ENCODE measurements around the gene HNRNPR. TPM values are rescaled to one million over a fixed set of nuclear protein-coding genes. Genes with fewer than 3 reads are reported as not detected.

HNRNPR gene
- total and polyA plus RNA-seq, 2 of the 8 experiments (the other 6 are each of a cell fraction or from before 2014, with no cell fraction given): 110 to 214 TPM

DNA sequence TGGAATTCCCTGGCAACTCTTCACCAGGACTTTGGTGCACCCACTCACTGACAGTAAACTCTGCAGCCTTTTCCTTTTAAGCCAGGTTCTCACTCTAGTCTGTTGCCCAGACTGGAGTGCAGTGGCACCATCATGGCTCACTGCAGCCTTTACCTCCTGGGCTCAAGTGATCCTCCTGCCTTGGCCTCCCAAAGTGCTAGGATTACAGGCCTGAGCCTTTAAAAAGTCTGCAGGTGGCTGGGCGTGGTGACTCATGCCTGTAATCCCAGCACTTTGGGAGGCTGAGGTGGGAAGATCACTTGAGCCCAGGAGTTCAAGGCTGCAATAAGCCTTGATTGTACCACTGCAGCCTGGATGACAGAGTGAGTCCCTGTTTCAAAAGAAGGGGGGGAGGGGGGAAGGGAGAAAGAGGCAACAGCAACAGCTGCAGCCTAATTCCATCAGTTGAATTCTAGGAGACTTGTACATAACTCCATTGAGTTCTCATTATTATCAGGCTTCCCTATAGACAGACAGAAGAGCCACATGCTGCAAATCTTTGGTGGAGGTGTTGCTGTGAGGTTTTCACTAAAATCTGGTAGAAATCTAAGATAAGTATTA lies 8.1 kb upstream of the HNRNPR start:
- Histone ChIP-seq H3K4me2 (ENCODE audit: insufficient read depth in 1 of 2, low read depth in 2 of 2, low read length in 2 of 2) (no peak overlapping the region), H3K79me1 (ENCODE audit: low read depth, low read length) (no peaks in the 10 kb centered on the region), H3K27ac (ENCODE audit: low read depth, low read length) (no peak overlapping the region), H4K8ac (ENCODE audit: extremely low read depth, insufficient read depth, low read length) (no peak overlapping the region), H2AK5ac (ENCODE audit: low read depth, low read length) (no peak overlapping the region), H3K9ac (replicated peaks in 1 of 4; ENCODE audit: extremely low read depth in 1 of 4, low read depth in 3 of 4, low read length in 3 of 4) (no peak overlapping the region), H2BK20ac (ENCODE audit: low read length) (no peak overlapping the region), H3K56ac (replicated peaks; ENCODE audit: insufficient read length, low read depth, low read length) (no peak overlapping the region), H2BK15ac (ENCODE audit: low read length) (no peak overlapping the region), H3K4ac (replicated peaks; ENCODE audit: insufficient read length, low read depth, low read length) (no peak overlapping the region), H3K9me3 (ENCODE audit: insufficient read depth in 2 of 2, low read depth in 1 of 2, low read length in 1 of 2) (no peaks in the 10 kb centered on the region), H2AFZ (ENCODE audit: low read length) (no peak overlapping the region), H3K14ac (ENCODE audit: insufficient read length) (no peak overlapping the region), H4K91ac (replicated peaks; ENCODE audit: insufficient read length, low read length) (no peak overlapping the region), H4K20me1 (replicated peaks in 1 of 2; ENCODE audit: control insufficient read depth in 1 of 2, insufficient read depth in 2 of 2, low read length in 2 of 2) (peaks cover 3 to 5% of the 10 kb centered on the region in 2 experiments), H3K4me3 (ENCODE audit: extremely low read depth in 1 of 4, insufficient read depth in 2 of 4, low read depth in 3 of 4, low read length in 4 of 4) (no peak overlapping the region), H3K23me2 (ENCODE audit: low read depth, low read length) (no peaks in the 10 kb centered on the region), H3K79me2 (ENCODE audit: control insufficient read depth in 1 of 2, insufficient read depth in 2 of 2, low read length in 2 of 2) (no peaks in the 10 kb centered on the region), H3K27me3 (replicated peaks in 1 of 4; ENCODE audit: control insufficient read depth in 3 of 4, extremely low read depth in 1 of 4, insufficient read depth in 3 of 4, low read length in 3 of 4) (peaks cover 65 to 94% (median 78%) of the 10 kb centered on the region in 4 experiments), H4K5ac (ENCODE audit: insufficient read length, low read depth, low read length) (no peak overlapping the region), H2BK120ac (replicated peaks; ENCODE audit: low read depth, low read length) (no peak overlapping the region), H2BK12ac (ENCODE audit: low read depth, low read length) (no peak overlapping the region), H3K18ac (ENCODE audit: extremely low read depth, low read length) (no peak overlapping the region), H3K23ac (ENCODE audit: insufficient read length) (no peak overlapping the region), H2BK5ac (ENCODE audit: low read depth, low read length) (no peak overlapping the region), H3K4me1 (replicated peaks in 1 of 4; ENCODE audit: control insufficient read depth in 3 of 4, insufficient read depth in 4 of 4, low read length in 3 of 4) (no peaks in the 10 kb centered on the region), H3K36me3 (ENCODE audit: control insufficient read depth in 2 of 4, insufficient read depth in 4 of 4, low read length in 3 of 4) (no peaks in the 10 kb centered on the region; a peak in 1 of 8 replicates)
- TF ChIP-seq SIRT6 (IDR thresholded peaks at IDR 0.05; ENCODE audit: low read length): no peak
- ChIA-PET POLR2A (ENCODE audit: partially characterized antibody) (no interaction called here), CTCF (ENCODE audit: partially characterized antibody) (no interaction called here)
- FAIRE-seq: no peak
- no peak for DNase-seq (ENCODE audit: low read depth in 1 of 2, low spot score in 2 of 2)
- WGBS, 2 experiments (ENCODE audit: extremely low coverage in 1 of 2, insufficient coverage in 1 of 2, insufficient read length in 1 of 2, insufficient replicate concordance in 2 of 2, low coverage in 1 of 2, low lambda C conversion rate in 2 of 2, missing lambda C conversion rate in 1 of 2): 80% methylated on average over 1 of the region's 1 CpG; no CpG with 5 or more reads in 1 of the 2 experiments
